DND-41 (cell line): Measurements from ENCODE around the gene PTCSC3.

Source experiments
- ATAC-seq: fragments of 200-7000 bp; cut with Tn5 transposase; 3 replicates; pipeline ENCODE4 v1.9.1; 2021; ENCODE audit warnings: low read depth; ENCODE audit not compliant: insufficient read depth
- DNase-seq: peaks from one replicate; pipeline ENCODE4 v3.0.0-alpha.2; 2020
- H2AFZ ChIP-seq: 2 replicates; pipeline ENCODE4 v1.6.0; 2012; ENCODE audit warnings: low read depth, low read length
- H3K27ac ChIP-seq: 2 replicates; pipeline ENCODE4 v1.5.1; 2012; ENCODE audit warnings: low read length, inconsistent platforms
- H3K27me3 ChIP-seq: fragments of 200-600 bp; sonication (generic); 2 replicates; pipeline ENCODE4 v1.6.0; 2012; ENCODE audit warnings: low read length, mild to moderate bottlenecking, inconsistent platforms; ENCODE audit not compliant: insufficient read depth, poor library complexity
- H3K36me3 ChIP-seq: 2 replicates; pipeline ENCODE4 v1.5.1; 2012; ENCODE audit warnings: low read length, inconsistent platforms; ENCODE audit not compliant: insufficient read depth
- H3K4me1 ChIP-seq: 2 replicates; pipeline ENCODE4 v1.5.1; 2012; ENCODE audit warnings: mild to moderate bottlenecking, low read length; ENCODE audit not compliant: insufficient read depth
- H3K4me2 ChIP-seq: 2 replicates; pipeline ENCODE4 v1.6.0; 2012; ENCODE audit warnings: mild to moderate bottlenecking, moderate library complexity, low read length, inconsistent platforms; ENCODE audit not compliant: insufficient read depth
- H3K4me3 ChIP-seq, 2 experiments: fragments of 200-600 bp in 1 of 2; shearing (Covaris generic) in 1 of 2; 2 replicates each; pipeline ENCODE4 v1.5.1; 2012 to 2016; ENCODE audit warnings: inconsistent platforms in 2 of 2, low read length in 2 of 2, mild to moderate bottlenecking in 2 of 2, low read depth in 1 of 2, moderate library complexity in 1 of 2
- H3K79me2 ChIP-seq: 2 replicates; pipeline ENCODE4 v1.6.0; 2012; ENCODE audit warnings: low read length, inconsistent platforms; ENCODE audit not compliant: insufficient read depth
- H3K9ac ChIP-seq: 2 replicates; pipeline ENCODE4 v1.6.0; 2012; ENCODE audit warnings: low read depth, mild to moderate bottlenecking, inconsistent platforms, low read length, moderate library complexity
- H3K9me3 ChIP-seq: 2 replicates; pipeline ENCODE4 v1.5.1; 2012; ENCODE audit warnings: low read length, moderate library complexity, mild to moderate bottlenecking, inconsistent platforms; ENCODE audit not compliant: insufficient read depth, severe bottlenecking
- H4K20me1 ChIP-seq: 2 replicates; pipeline ENCODE4 v1.6.0; 2012; ENCODE audit warnings: low read length; ENCODE audit not compliant: insufficient read depth
- CTCF ChIP-seq: IDR thresholded peaks from 2 replicates; pipeline ENCODE4 v1.5.1; 2012; ENCODE audit warnings: borderline replicate concordance, low read length, moderate library complexity, mild to moderate bottlenecking; ENCODE audit not compliant: poor library complexity, severe bottlenecking; ENCODE audit errors: extremely low read depth
- EZH2 ChIP-seq: IDR thresholded peaks from 3 replicates; pipeline ENCODE4 v1.6.1; 2012; ENCODE audit warnings: borderline replicate concordance, low read depth, mild to moderate bottlenecking, moderate library complexity, low read length, inconsistent platforms; ENCODE audit not compliant: severe bottlenecking

Gene PTCSC3

DNA sequence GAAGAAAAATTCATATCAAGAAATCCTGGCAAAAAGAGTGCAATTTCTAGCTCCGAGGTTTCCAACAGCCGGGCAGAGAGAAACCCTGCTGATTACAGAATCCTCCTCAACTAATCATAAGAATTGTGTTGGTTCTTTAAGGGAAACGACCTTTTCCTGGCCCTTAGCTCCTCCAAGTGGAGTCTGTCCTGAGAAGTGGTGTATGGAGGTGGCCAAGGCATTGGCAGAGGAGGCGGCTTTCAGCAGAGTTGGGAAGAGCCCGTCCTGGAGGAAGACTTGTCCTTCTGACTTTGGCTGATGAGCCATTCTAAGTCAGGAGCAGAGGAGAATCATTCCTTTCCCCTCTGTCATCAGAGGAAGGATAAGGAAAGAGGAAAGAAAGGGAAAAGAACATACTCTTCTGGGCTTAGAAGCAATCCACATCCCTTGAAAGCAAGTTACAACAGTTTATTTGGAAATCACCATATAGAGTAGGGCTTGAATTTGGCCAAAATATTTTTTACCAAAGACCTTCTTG, 46.5 kb upstream of the PTCSC3 start:
- Histone ChIP-seq H3K4me3 (no peak overlapping the region), H3K36me3 (no peaks in the 10 kb centered on the region), H4K20me1 (no peaks in the 10 kb centered on the region), H3K79me2 (no peaks in the 10 kb centered on the region), H3K9me3 (no peaks in the 10 kb centered on the region), H2AFZ (no peak overlapping the region), H3K4me1 (no peaks in the 10 kb centered on the region), H3K27me3 (peaks cover 6% of the 10 kb centered on the region), H3K27ac (no peak overlapping the region), H3K4me2 (no peak overlapping the region), H3K9ac (no peak overlapping the region)
- DNase-seq, result no peak
- TF ChIP-seq CTCF (no peak), EZH2 (no peak)
- ATAC-seq, result no peak

GRCh38 chr14:36222337-36222736, 45.8 kb upstream of the PTCSC3 start:
- Histone ChIP-seq H3K4me3 (no peak overlapping the region), H3K9ac (no peak overlapping the region), H2AFZ (no peak overlapping the region), H3K36me3 (no peaks in the 10 kb centered on the region), H3K79me2 (no peaks in the 10 kb centered on the region), H3K4me2 (no peak overlapping the region), H3K27me3 (peaks cover 12% of the 10 kb centered on the region), H3K4me1 (no peaks in the 10 kb centered on the region), H4K20me1 (no peaks in the 10 kb centered on the region), H3K9me3 (no peaks in the 10 kb centered on the region), H3K27ac (no peak overlapping the region)
- DNase-seq (no peak), ATAC-seq (no peak)
- no peak for TF ChIP-seq EZH2
- no peak for TF ChIP-seq CTCF

DNA sequence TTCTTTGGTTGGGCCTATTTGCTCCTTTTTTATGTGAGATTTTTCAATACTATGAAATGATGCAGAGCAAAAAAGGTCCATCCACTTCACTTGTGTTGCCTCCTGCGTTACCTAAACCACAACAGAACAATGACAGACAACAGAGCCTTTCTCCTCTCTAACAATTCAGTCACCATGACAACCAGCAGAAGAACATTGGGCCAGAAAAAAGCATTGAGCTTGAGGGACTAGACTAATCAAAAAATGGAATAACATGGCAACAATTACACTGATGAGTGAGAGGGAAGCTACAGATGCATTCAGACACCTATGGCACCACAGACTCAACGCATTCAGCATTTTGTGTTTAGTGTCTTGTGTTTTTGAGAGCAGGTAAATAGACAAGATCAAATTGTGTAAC, 44.6 kb upstream of the PTCSC3 start:
- Histone ChIP-seq H3K36me3 (no peaks in the 10 kb centered on the region), H3K4me2 (no peak overlapping the region), H3K4me3 (no peak overlapping the region), H3K4me1 (no peaks in the 10 kb centered on the region), H3K9ac (no peak overlapping the region), H3K9me3 (no peaks in the 10 kb centered on the region), H4K20me1 (no peaks in the 10 kb centered on the region; the same call in 1 of the 2 replicates), H3K27ac (no peak overlapping the region), H3K27me3 (peaks cover 20% of the 10 kb centered on the region), H3K79me2 (no peaks in the 10 kb centered on the region), H2AFZ (no peak overlapping the region)
- TF ChIP-seq CTCF (no peak), EZH2 (no peak)
- no peak for ATAC-seq
- no peak for DNase-seq

- H3K27me3 ChIP-seq, result peaks cover 26% of the 10 kb centered on the region
- DNase-seq (no peak), ATAC-seq (no peak)
- H3K4me2 ChIP-seq, result no peak overlapping the region
- H3K4me3 ChIP-seq, result no peak overlapping the region
- H3K79me2 ChIP-seq, result no peaks in the 10 kb centered on the region
- TF ChIP-seq CTCF (no peak), EZH2 (no peak)
- H3K27ac ChIP-seq, result no peak overlapping the region
- H3K4me1 ChIP-seq, result no peaks in the 10 kb centered on the region
- H3K36me3 ChIP-seq, result no peaks in the 10 kb centered on the region
- H2AFZ ChIP-seq, result no peak overlapping the region
- H3K9me3 ChIP-seq, result no peaks in the 10 kb centered on the region
- no peak overlapping the region for H3K9ac ChIP-seq
- no peaks in the 10 kb centered on the region; the same call in 1 of the 2 replicates for H4K20me1 ChIP-seq
Observed at GRCh38 chr14:36217732-36218131, 41.2 kb upstream of the PTCSC3 start.
